Panc1 (cell line): ENCODE results near the gene RPL36AL.

Experiments used
- CTCF ChIP-seq: fragments of 450-650 bp; IDR thresholded peaks from 2 replicates; pipeline ENCODE4 v1.5.1; 2017; ENCODE audit warnings: mild to moderate bottlenecking
- REST ChIP-seq, 2 experiments: IDR thresholded peaks; 2 replicates each; pipeline ENCODE4 v1.6.1; 2011 to 2012; ENCODE audit warnings: low read depth in 2 of 2, control low read depth in 1 of 2, low read length in 1 of 2, mild to moderate bottlenecking in 1 of 2, moderate library complexity in 1 of 2; ENCODE audit not compliant: insufficient read depth in 1 of 2
- TCF7L2 ChIP-seq: IDR thresholded peaks from 2 replicates; pipeline ENCODE4 v1.6.1; 2011; ENCODE audit warnings: mild to moderate bottlenecking, low read depth, low read length, inconsistent platforms

- TF ChIP-seq CTCF: no peak
- TF ChIP-seq REST (IDR thresholded peaks at IDR 0.05; ENCODE audit: insufficient read depth in 1 of 2, low read depth in 2 of 2, low read length in 1 of 2): no peak
- no peak for TF ChIP-seq TCF7L2
Measured at GRCh38 chr14:49581209-49582112, 39.0 kb downstream of the RPL36AL start.
